CD4-positive, alpha-beta T cell treated with Interleukin-15 for 4 hours (primary cell): ENCODE results near the gene REEP5.
"Not testable (repeated sequence)": the region's sequence is repeated elsewhere in the genome, so short reads cannot be mapped to it uniquely, and the experiment has no call there.

Experiments used
- DNase-seq: peaks from one replicate; pipeline ENCODE4 v3.0.0-alpha.2; 2020; ENCODE audit warnings: low spot score

The REEP5 gene

DNA sequence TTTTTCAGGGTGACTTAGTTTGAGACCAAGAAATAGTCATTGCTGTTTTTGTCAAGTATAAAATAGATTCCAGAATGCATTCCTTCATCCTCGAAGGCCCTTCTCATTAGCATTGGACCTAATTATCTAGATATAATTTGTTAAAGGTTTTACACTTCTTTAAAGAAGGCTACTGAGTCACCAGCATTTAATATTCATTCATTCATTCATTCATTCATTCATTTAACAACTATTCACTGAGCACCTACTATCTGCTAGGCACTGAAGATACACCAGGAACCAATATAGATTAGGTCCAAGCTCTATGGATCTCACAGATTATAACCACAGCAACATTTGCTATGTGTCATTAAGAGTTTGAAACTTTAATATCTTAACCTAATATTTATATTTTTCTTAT lies 11.1 kb upstream of the REEP5 start:
- DNase-seq, result no peak

DNA sequence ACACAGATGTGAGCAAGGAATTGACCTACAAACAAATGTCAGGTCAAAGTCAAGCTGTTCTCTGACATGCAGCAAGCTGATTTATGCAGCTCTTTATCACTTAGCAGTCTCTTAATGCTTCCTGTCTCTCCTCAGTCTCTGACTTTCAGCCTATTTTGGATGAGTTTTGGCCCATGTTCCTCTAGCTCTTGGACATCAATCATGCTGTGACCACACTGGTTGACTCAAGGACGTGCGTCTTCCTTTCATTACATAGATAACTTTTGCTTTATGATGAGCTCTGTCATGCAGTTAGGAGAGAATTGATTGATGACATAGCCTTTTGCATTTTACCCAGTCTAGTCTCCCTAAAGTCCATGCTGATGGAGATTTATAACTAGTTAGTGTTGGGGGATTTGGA lies 9.4 kb upstream of the REEP5 start:
- no peak for DNase-seq

DNA sequence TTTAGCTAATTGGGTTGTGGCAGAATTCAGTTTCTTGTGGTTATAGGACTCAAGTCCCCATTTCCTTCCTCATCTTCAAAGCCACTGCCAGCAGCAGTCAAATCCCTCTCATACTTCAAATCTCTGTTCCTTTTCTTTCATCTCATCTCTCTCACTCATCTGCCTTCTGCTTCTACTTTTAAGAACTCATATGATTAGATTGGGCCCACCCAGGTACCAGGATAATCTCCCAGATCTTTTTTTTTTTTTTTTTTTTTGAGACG lies 8.0 kb upstream of the REEP5 start:
- DNase-seq, result peak; percentile 51

DNA sequence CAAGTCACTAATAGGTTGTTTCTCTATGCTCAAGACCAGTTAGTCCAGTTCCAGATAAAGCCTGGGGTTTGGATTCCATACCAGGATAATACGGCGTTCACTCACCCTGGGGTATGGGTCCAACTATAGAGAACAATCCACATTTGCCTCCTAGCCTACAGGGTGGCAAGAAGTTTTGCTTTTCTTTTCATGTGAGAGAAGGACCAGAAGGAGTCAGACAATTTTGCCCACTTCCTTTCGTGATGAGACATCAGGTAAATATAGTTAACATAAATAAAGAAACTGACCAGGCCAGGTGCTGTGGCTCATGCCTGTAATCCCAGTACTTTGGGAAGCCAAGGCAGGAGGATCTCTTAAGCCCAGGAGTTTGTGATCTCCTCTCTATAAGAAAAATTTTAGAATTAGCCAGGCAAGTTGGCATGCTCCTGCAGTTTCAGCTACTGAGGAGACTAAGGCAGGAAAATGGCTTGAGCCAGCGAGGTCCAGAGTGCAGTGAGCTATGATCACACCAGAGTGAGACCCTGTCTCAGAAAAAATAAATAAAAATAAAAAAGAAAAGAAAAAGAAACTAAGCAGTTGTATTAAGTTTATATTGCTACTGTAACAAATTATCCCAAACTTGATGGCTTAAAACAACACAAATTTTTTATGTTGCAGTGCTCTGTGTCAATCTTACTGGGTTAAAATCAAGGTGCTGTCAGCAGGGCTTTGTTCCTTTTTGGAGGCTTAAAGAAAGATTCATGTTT lies 7.5 kb upstream of the REEP5 start:
- no peak for DNase-seq

DNA sequence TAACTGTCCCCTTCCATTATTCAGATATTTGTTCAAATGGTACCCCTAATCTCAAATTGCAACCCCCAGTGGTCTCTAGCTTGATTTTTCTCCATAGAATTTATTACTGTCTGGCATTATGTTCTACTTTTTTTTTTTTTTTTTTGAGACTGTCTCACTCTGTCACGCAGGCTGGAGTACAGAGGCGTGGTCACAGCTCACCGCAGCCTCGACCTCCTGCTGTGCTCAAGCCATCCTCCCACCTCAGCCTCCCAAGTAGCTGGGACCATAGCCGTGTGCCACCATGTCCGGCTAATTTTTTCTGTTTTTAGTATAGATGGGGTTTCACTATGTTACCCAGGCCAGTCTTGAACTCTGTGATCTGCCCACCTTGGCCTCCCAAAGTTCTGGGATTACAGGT lies 2.0 kb upstream of the REEP5 start:
- DNase-seq, result no peak

DNA sequence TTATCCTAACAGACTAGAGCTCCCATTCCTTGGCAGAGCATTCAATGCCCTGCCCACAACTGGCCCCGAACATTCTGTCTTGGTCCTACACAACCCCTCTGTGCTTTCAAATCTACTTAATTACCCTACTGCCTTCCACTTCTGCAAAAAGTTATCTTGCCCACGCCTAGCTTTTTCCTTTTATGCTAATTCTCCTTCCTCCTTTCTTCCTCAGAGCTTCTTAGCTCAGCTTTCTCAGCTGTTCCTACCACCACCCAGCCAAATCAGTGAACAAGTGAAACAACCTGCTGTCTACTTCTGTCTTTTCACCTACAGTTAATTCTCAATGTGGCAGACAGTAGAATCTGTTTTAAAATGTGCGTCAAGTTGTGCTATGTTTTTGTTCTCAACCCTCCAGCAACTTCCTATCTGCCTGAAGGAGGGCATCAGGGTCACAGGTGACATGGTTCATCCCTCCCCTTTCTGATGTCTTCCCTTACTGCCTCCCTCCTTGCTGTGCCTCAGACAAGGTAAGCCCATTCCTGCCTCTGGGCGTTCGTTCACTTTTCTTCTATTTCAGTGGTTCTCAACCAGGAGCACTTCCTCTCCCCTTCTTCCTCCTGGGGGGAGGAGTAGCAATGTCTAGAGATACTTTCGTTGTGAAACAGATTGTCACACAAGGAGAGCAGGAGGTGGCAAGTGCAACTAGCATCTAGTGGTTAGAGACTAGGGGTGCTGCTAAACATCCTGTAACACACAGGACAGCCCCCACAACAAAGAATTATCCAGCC lies 1.3 kb upstream of the REEP5 start:
- DNase-seq, result peak; percentile 37

DNA sequence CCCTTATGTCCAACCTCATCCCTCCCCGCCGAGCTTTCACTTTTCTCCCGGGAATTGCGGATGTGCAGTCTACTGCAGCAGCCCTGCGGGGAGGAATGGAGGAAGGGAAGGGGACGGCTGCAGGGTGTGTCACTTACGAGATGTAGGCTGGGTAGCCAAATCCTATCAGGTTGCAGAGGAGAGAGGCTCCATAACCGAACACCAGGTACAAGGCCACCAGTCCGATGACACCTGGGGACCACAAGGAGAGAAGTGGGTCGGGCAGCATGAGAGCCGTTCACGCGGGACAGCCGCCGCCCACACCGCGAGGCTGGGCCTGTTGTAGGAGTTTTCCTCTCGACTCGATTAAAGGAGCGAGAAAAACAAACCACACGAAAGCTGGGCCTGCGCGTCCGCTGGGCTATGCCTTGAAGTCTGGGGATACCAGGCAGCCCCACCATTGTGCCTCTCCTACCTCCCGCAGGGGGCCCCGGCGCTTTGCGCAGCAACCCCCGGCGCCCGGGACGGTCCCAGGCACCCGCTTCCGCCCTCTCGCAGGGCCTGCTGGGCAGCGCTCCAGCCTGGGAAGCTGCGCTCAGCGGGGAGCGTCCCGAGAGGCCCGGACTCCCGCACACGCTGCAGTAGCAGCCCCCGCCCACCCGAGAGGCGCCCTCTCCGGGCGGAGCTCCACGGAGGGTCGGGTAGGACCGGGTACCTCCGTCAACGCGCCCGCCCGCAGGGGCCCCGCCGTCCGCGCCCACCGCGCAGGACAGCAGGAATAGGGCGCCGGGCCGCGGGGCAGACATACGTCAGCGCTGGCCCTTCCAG lies 798 bp downstream of the REEP5 start:
- DNase-seq, result peak; percentile 38

DNA sequence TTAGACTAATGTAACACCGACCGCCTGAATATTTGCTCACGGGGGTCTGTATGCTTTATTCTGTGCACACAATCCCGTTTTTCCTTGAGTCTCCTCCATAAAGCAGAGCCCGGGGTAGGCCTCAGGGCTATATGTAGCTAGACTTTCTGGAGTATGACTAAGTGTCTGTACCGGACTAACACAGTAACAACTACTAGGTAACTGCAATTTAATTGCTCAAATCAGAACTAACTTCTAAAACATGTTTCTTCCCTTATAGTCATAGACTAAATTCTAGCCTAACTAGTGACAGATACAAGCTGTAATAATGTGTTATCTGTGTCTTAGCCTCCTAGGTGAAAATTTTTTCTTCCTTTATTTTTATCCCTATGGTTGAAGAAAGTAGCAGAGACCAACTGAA lies 2.1 kb downstream of the REEP5 start:
- DNase-seq, result no peak

DNA sequence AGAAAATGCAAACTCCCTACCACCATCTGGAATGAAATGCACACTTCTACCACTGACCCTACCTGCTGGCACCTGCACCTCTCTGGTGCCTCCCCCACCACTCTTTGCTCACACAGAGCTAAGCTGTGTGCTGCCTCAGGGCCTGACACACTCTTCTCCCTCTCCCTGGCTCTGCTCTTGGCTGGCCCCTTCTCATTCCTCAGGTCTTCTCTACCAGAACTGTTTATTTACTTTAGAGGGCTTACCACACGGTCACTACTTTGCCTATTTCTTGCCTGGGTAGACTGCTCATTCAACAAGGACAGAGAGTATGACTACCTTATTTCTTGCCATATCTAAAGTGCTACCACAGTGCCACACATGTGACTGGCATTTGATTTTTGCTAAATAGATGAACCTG lies 3.3 kb downstream of the REEP5 start:
- DNase-seq, result no peak

DNA sequence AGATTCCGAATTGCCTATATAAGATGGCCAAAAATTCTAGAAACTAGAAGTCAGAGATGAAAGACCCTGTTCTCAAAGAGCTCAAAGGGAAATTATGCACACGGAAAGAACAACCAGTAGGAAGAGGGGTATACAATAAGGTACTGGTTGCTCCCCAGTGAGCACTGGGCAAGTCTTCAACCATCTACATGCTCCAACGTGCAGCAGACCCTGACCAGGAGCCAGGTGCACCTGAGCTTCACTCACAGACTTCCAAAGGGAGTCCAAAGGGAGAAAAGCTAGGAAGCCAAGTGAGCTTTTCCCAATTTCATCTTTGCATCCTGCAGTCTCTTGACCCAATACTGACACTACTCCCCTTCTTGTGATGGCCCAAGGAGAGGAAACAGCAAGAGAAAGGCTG lies 3.9 kb downstream of the REEP5 start:
- no peak for DNase-seq

DNA sequence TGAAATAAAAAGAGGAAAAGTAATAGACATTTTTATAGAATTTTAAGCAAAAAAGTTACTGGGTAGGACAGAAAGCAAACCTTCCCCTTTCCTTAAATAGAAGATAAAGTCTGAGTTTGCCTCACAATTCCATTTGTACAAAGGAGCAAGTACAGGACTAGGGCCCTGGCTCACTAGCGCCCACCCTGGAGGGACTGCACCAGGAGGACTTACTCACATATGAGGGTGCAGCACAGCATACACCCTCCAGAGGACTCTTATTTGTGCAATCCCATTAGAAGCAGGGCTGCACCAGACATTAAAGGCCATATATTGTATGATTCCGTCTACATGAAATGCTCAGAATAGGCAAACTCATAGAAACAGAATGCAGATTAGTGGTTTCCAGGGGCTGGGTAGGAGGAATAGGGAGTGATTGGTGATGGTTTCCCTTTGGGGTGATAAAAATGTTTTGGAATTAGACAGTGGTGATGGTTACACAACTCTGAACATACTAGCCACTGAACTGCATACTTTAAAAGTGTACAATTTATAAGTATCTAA lies 4.5 kb downstream of the REEP5 start:
- no peak for DNase-seq

DNA sequence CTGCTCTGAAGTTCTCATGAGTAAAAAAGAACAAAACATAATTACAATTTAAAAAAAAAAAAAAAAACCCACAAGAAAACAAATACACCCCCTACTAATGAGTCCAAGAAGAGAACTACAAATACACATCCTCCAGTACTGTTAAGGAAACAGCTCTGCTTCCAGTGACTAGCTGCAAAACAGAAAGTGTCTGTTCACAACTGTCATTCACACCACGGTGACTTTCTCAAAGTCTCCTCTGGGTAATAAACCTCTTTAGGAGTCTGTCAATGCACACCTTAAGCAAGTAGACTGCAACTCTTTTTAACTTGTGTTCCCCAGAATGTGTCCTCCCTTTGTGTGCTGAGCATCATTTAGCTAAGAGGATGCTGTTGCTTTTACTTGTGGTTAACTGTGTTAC lies 6.2 kb downstream of the REEP5 start:
- DNase-seq, result peak; percentile 20

DNA sequence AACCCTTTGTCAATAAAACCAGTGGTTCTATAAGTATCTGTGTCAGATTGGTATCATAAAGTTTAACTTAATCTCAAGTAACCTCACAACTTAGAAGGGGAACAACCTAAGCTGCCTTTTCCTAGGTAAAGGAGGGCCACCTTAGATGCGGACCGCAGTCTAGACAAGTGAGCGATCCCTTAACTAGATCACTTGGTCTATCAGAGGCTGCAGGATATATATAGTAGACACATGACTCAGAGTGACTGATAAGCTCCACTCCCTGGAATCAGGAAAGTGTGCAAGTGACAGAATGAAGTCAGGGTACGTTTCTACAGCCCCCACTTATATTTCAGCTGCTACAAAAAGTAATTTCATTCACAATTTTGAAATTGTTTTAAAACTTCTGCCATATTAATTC lies 7.4 kb downstream of the REEP5 start:
- DNase-seq, result no peak

DNA sequence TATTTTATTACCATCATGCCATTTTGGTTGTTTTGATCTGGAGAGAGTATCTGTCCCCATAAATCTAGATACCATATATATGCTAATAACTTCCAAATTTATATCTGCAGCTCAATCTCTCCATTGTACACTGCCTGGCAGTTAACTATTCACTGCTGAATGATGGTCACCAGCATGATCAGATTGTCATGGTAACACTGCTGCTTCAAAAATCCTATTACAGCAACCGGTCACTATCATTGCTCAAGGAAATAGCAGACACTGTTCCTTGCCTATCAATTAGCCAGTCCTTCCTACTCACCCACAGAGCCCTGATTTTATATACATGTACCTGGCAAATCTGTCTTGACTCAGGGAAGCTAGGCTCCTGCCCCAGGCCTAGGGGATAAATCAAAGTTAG lies 11.5 kb downstream of the REEP5 start:
- DNase-seq, result no peak

DNA sequence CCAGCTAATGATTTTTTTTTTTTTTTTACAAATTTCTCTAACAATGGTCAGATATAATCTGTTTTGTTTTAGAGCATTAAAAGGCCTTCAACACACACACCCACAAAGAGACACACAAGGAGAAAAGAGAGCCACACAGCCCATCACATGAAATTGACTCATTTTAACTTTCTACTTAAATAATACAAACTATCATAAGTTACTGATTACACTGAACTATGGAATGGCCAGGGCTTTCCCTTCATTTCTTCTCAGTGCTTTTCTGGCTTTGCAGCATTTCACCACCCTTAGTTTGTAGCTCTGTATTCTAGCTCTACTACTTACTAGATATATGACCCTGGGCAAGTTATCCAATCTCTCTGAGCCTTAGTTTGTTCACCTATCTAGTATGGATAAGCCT lies 13.2 kb downstream of the REEP5 start:
- DNase-seq, result no peak

DNA sequence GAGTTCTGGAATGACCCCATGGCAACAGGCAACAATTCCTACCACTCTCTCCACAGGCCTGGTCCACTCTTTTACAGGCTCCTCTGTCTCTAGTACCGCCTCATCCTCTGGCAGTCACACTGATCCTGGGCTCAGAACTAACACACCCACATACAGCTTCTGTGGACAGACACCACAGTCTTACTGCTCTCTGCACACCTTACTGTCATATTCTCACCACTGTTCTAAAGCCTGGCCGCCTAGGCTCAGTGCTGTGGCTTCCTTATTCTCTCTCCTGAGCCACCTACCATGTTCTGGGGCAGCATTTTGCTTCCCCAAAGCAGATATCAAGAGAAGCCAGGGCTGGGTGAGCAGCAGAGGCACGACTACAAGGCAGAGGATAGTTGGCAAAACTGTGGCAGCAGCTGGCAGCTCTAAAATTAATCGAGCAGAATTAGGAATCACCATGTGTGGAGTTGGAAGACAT lies 14.8 kb downstream of the REEP5 start:
- no peak for DNase-seq

DNA sequence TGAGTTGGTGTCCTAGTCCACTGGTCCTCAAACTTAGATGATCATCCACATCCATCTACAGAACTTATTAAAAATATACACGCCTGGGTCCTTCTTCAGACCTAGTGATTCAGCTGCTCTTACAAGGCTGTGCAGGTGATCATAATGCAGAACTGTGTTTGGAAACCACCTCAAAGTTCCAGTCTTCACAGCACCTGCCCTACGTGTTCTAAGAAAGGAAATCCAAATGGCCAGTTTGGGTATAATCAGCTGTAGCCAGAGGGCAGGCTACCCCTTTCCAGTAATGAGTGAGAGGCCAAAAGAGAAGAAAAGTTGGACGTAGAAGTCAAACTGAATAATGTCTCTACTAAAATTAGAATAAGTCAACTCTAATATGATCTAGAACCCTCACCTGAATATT lies 15.4 kb downstream of the REEP5 start:
- DNase-seq, result no peak

DNA sequence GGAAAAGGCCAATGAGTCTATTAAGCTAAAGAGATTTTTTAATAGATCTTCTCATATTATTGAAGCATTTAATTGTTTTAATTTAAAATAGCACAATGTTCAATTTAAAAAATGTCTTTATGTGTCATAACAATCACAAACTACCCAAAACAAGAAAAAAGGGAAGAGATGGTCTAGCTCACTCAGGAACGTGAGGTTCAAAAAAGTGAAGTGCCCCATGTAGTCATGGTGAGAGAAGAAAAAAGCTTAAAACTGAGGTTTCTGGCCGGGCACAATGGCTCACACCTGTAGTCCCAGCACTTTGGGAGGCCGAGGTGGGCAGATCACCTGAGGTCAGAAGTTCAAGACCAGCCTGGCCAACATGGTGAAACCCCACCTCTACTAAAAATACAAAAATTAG lies 17.0 kb downstream of the REEP5 start:
- DNase-seq, result not testable (repeated sequence)

DNA sequence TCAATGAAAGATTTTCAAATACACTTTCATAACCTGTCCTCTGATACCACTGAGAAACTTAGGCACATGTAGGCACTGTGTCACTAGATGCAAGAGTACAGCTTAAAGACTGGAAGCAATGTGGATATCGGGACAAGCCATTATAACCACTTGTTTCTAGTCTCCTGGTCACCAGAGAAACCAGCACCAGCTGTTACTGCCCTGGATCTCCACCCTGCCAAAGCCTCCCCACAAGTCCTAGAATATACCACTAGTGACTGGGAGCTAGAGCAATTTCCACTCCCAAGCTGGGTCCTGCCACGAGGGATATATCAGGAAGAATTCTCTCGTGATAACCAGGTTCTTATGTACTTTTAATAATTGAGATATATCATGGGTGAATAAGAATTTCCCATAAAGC lies 19.5 kb downstream of the REEP5 start:
- no peak for DNase-seq

DNA sequence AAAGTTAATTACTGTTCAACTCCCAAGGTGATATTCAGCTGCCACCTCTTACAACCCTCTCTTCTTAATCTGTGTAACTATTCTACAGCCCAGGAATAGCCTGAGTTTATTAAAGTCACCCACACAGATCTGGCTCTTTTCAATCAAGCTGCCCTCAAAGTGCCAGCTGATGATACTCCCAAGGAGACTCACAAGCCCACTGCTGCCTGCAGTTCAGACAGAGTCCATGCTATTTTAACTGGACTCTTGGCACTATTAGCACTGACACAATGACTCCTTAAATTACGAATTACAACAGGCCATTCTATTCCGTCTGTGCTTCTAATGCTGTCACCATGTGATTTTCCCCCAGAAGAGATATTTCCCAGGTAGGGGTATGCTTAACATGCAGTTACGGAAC lies 26.3 kb downstream of the REEP5 start:
- DNase-seq, result no peak

DNA sequence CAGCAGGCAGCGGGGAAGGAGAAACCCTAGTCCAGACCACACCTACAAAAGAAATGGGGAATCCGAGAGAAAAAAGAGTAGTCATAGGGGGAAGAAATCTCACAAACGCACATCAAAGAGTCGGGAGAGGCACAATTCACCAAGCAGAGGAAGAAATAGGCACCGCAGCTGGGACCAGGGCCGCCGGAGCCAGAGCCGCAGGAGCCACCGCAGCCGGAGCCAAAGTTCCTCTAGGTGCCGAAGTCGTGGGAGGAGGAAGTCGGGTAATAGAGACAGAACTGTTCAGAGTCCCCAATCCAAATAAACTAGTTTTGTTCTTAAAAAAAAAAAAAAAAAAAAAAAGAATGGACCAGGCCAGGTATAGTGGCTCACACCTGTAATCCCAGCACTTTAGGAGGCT lies 29.3 kb downstream of the REEP5 start:
- DNase-seq, result no peak

DNA sequence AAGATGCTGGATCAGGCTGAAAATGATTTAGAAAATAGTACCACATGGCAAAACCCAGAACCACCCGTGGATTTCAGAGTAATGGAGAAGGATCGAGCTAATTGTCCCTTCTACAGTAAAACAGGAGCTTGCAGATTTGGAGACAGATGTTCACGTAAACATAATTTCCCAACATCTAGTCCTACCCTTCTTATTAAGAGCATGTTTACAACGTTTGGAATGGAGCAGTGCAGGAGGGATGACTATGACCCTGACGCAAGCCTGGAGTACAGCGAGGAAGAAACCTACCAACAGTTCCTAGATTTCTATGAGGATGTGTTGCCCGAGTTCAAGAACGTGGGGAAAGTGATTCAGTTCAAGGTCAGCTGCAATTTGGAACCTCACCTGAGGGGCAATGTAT lies 30.0 kb downstream of the REEP5 start:
- not testable (repeated sequence) for DNase-seq

DNA sequence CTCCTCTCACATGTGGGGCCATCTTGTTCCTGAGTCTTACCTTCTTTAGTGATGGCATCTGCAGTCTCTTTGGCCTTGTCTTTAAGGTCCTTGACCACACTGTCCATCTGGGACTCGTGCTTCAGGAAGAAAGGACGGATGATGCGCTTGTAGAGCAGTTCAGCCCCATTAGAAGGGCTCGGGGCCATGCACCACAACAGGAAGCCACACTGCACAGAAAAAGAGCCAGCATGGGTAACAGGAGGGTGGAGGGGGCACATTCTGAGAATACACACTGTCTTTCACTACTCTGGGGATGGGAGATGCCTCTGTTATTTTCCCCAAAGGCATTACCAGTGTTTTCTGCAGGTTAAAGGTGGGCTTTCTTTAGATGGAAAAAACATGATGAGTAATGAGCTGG lies 35.1 kb downstream of the REEP5 start:
- peak; percentile 53 for DNase-seq
